Heart right ventricle (tissue), 16 donors: ENCODE measurements around the gene SPACA5. TPM values are rescaled to one million over a fixed set of nuclear protein-coding genes. Genes with fewer than 3 reads are reported as not detected.
A peak's percentile ranks its signal among the peaks of the same experiment; 100 is the strongest.

Experiments
- ATAC-seq, 8 donors: fragments of 200-7000 bp; cut with Tn5 transposase; one replicate each; pipeline ENCODE4 v1.9.1; 2020; ENCODE audit warnings: mild to moderate bottlenecking in 8 of 8, moderate library complexity in 8 of 8, moderate number of reproducible peaks in 1 of 8
- DNase-seq, 2 donors: peaks; one replicate each; pipeline ENCODE4 v3.0.0-alpha.2; 2020
- H3K27ac ChIP-seq, 10 donors: fragments of 200-600 bp; sonication (generic) in 2 of 10; one replicate each; pipeline versions ENCODE4 v1.5.0 to v1.8.0; 2020 to 2022; ENCODE audit warnings: mild to moderate bottlenecking in 3 of 10
- H3K27me3 ChIP-seq, 7 donors: fragments of 200-600 bp; one replicate each; pipeline ENCODE4 v1.8.0; 2021 to 2022; ENCODE audit warnings: mild to moderate bottlenecking in 2 of 7
- H3K36me3 ChIP-seq, 9 donors: fragments of 200-600 bp; sonication (generic) in 1 of 9; one replicate each; pipeline versions ENCODE4 v1.5.0 to v1.8.0; 2020 to 2022; ENCODE audit warnings: mild to moderate bottlenecking in 2 of 9
- H3K4me1 ChIP-seq, 9 donors: fragments of 200-600 bp; sonication (generic) in 1 of 9; one replicate each; pipeline versions ENCODE4 v1.5.0 to v1.8.0; 2020 to 2022; ENCODE audit warnings: mild to moderate bottlenecking in 4 of 9
- H3K4me3 ChIP-seq, 10 donors: fragments of 200-600 bp; sonication (generic) in 2 of 10; one replicate each; pipeline versions ENCODE4 v1.5.0 to v1.8.0; 2020 to 2022; ENCODE audit warnings: mild to moderate bottlenecking in 7 of 10, moderate library complexity in 2 of 10
- H3K9me3 ChIP-seq, 11 donors: fragments of 200-600 bp in 10 of 11; sonication (generic) in 2 of 11; one replicate each; pipeline versions ENCODE4 v1.5.0 to v1.8.0; 2013 to 2022; ENCODE audit warnings: mild to moderate bottlenecking in 2 of 11, control low read depth in 1 of 11, moderate library complexity in 1 of 11
- WGBS, 2 donors: extraction: QIAGEN DNeasy Blood & Tissue Kit; methylation state at CpG; one replicate each; pipeline ENCODE4 v1.1.7; 2013; ENCODE audit warnings: inconsistent platforms in 1 of 2; 5-methylcytosine and 5-hydroxymethylcytosine counted together
- intact Hi-C, 10 donors: fragments of 100-400 bp; cut with DNase I; formaldehyde crosslinking; loops; one replicate each; pipeline versions ENCODE4 v1.11.1 to v1.14.2; 2022
- polyA plus RNA-seq, 2 donors: library from polyadenylated mRNA; stranded (reverse); fragments of 200-250 nt; gene quantifications; one replicate each; pipeline ENCODE4 v1.2.3, GENCODE V29; 2013
- total RNA-seq, 10 donors: library from RNA; stranded (reverse); fragmentation: NEBNext Ultra II Directional in 3 of 10; extraction: Animal tissue kit (Norgen Biotek cat#: 25700) in 3 of 10; gene quantifications; one replicate each; pipeline versions ENCODE4 v1.2.1 to v1.2.4, GENCODE V29; 2021 to 2023
- TF ChIP-seq, protein P1 (sequence below), 9 donors: fragments of 200-600 bp; sonication (generic) in 2 of 9; IDR thresholded peaks; one replicate each; pipeline versions ENCODE4 v1.5.0 to v1.8.0; 2021 to 2022; ENCODE audit warnings: antibody characterized with exemption in 9 of 9, mild to moderate bottlenecking in 5 of 9, moderate library complexity in 1 of 9
- donor health status: Arrhythmogenic right ventricular cardiomyopathy.
- donor health status: ischemic (EF 13 %, LVEDD 7.1; RV severe dilation, severe dysfunction).
- donor health status: healthy with polysubstance abuse.
- donor health status: DM: no; HTN: yes; CAD: no.
- donor health status: DM: no; HTN: no; CAD: no.
- donor health status: ischemic (EF 25% LVEDD 6.9; RV normal size, moderate dysfunction).
- donor health status: ischemic (EF 25% LVEDD 5.7; RV mildly dilated, moderate dysfunction).
- donor health status: healthy.
- donor health status: DM: yes; HTN: yes; CAD: no.
- donor health status: Ischemic cardiomyopathy.
- donor health status: ischemic (EF 35%, LVEDD 5.7; RV mildly dilated, moderate dysfunction).
- donor health status: nonischemic (EF 11% LVEDD 7.7; RV severe dilation, severe dysfunction).
- donor health status: DM: yes; HTN: yes; CAD: no.
- donor health status: PGD.
- donor health status: ischemic (EF 29% LVEDD 5.4; RV normal size, mild dysfunction).
- donor health status: nonischemic (EF 23%, LVEDD 6.1; RV moderate dilation, normal function).

The SPACA5 gene
- total and polyA plus RNA-seq, 12 donors = not detected

DNA sequence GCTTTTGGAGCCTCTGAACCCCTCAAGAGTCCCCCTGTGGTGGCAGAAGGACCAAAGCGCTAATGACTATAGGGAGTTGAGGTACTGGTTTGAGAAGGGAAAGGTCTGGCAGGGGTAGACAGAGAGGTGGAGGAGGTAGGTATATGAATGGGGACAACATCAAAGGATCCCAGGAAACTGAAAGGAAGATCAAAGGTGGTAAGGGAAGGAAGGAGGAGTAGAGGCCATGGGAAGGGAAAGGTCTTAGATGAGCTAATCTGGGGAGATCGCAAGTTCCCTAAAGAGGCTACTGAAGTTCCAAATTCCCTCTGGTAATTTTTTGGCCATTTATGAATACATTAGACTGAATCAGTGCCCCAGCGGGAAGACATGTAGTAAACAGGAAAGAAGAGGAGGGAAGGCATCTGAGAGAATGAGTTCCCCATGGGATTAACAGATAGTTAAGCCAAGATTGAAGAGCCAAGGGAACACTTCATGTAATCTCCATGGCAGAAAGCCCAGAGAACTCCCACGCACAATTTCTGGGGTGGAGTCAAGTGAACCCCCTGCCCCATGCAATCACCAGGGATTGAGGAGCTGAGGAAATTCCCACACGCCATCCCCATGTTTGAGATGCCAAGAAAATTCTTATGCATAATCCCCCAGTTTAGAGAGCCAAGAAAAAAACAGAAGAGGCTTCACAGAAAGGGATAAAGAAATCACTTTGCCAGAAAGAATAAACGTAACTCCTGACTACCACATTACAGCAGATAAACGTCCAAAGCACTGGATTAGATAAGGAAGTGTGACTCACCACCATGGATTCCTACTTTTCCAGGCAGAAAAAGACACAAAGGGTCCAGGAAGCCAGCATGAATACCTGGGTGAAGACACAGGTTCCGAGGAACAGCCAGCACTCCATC is 38.9 kb downstream of the SPACA5 start:
- intact Hi-C loops = no loop called here
- DNase-seq = peak; percentile 27 to 70
- Histone ChIP-seq H3K9me3 (peaks cover 0 to 2% (median 0%) of the 10 kb centered on the region in 11 donors), H3K4me3 (no peak overlapping the region), H3K36me3 (no peaks in the 10 kb centered on the region), H3K27me3 (no peaks in the 10 kb centered on the region), H3K4me1 (peaks cover 0 to 15% (median 0%) of the 10 kb centered on the region in 9 donors), H3K27ac (peak overlapping the region in 9 of 10 donors; percentile 25 to 76 (median 62))
- WGBS, 2 donors = 37 to 40% methylated on average over 8 of the region's 8 CpGs
- TF ChIP-seq, protein P1, sequence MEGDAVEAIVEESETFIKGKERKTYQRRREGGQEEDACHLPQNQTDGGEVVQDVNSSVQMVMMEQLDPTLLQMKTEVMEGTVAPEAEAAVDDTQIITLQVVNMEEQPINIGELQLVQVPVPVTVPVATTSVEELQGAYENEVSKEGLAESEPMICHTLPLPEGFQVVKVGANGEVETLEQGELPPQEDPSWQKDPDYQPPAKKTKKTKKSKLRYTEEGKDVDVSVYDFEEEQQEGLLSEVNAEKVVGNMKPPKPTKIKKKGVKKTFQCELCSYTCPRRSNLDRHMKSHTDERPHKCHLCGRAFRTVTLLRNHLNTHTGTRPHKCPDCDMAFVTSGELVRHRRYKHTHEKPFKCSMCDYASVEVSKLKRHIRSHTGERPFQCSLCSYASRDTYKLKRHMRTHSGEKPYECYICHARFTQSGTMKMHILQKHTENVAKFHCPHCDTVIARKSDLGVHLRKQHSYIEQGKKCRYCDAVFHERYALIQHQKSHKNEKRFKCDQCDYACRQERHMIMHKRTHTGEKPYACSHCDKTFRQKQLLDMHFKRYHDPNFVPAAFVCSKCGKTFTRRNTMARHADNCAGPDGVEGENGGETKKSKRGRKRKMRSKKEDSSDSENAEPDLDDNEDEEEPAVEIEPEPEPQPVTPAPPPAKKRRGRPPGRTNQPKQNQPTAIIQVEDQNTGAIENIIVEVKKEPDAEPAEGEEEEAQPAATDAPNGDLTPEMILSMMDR (IDR thresholded peaks at IDR 0.05) = no peak
- ATAC-seq = peak; percentile 65 to 94 (median 86)

GRCh38 chrX:48046846-48047245 is 40.1 kb downstream of the SPACA5 start:
- no peaks in the 10 kb centered on the region for H3K27me3 ChIP-seq
- WGBS, 2 donors = 93 to 97% methylated on average over 5 of the region's 5 CpGs
- no peaks in the 10 kb centered on the region for H3K9me3 ChIP-seq
- ATAC-seq (no peak), DNase-seq (no peak)
- intact Hi-C loops = no loop called here
- H3K27ac ChIP-seq = peak overlapping the region in 5 of 10 donors; percentile 61 to 76 (median 64)
- no peak overlapping the region for H3K4me3 ChIP-seq
- H3K36me3 ChIP-seq = no peaks in the 10 kb centered on the region
- TF ChIP-seq, protein P1 (IDR thresholded peaks at IDR 0.05) = no peak
- peaks cover 0 to 15% (median 0%) of the 10 kb centered on the region in 9 donors for H3K4me1 ChIP-seq

GRCh38 chrX:48058621-48059295 is 52.0 kb downstream of the SPACA5 start:
- Histone ChIP-seq H3K27ac (no peak overlapping the region), H3K4me3 (no peak overlapping the region), H3K27me3 (no peaks in the 10 kb centered on the region), H3K9me3 (peaks cover 0 to 69% (median 13%) of the 10 kb centered on the region in 11 donors), H3K36me3 (peaks cover 0 to 46% (median 10%) of the 10 kb centered on the region in 9 donors), H3K4me1 (no peaks in the 10 kb centered on the region)
- DNase-seq = no peak
- intact Hi-C loops = no loop called here
- TF ChIP-seq, protein P1 (IDR thresholded peaks at IDR 0.05) = no peak
- 90 to 97% methylated on average over 2 of the region's 2 CpGs for WGBS, 2 donors
- ATAC-seq = no peak

- Histone ChIP-seq H3K36me3 (peaks cover 0 to 51% (median 10%) of the 10 kb centered on the region in 9 donors), H3K27me3 (no peaks in the 10 kb centered on the region), H3K4me1 (no peaks in the 10 kb centered on the region), H3K9me3 (peaks cover 0 to 69% (median 13%) of the 10 kb centered on the region in 11 donors), H3K4me3 (no peak overlapping the region), H3K27ac (no peak overlapping the region)
- no peak for ATAC-seq
- intact Hi-C loops = no loop called here
- no peak for DNase-seq
- TF ChIP-seq, protein P1 (IDR thresholded peaks at IDR 0.05) = no peak
- 100% methylated on average over 1 of the region's 1 CpG for WGBS, 2 donors
These were observed 52.5 kb downstream of the SPACA5 start for GRCh38 chrX:48059296-48059639.

Other genes with a start within 250 kb of the SPACA5 start
- 10 to 100 TPM in 1 of 10 donors, 1 to 10 TPM in 9; 4.1 to 10.1 (median 7.3) TPM for gene ZNF81, start 170.1 kb upstream of the SPACA5 start, total RNA-seq
- gene ZNF81, start 170.1 kb upstream of the SPACA5 start, polyA plus RNA-seq = 1 to 10 TPM; 1.8 to 2.3 TPM
- gene ZNF182, start 3.0 kb upstream of the SPACA5 start, total RNA-seq = 1 to 10 TPM; 2.3 to 4.0 (median 3.1) TPM
- 1 to 10 TPM; 1.6 to 4.3 TPM for gene ZNF182, start 3.0 kb upstream of the SPACA5 start, polyA plus RNA-seq
- gene ZNF630, start 64.7 kb downstream of the SPACA5 start, total RNA-seq = 1 to 10 TPM; 1.3 to 3.5 (median 2.6) TPM
- 1 to 10 TPM in 1 of 2 donors, under 1 TPM in 1; 0.96 to 2.5 TPM for gene ZNF630, start 64.7 kb downstream of the SPACA5 start, polyA plus RNA-seq
- not detected for gene SPACA5B, start 123.6 kb downstream of the SPACA5 start, total RNA-seq
- not detected for gene SPACA5B, start 123.6 kb downstream of the SPACA5 start, polyA plus RNA-seq
- not detected for gene SSX5, start 189.8 kb downstream of the SPACA5 start, total RNA-seq
- not detected for gene SSX5, start 189.8 kb downstream of the SPACA5 start, polyA plus RNA-seq
- not detected for gene SSX1, start 248.4 kb downstream of the SPACA5 start, total RNA-seq
- not detected for gene SSX1, start 248.4 kb downstream of the SPACA5 start, polyA plus RNA-seq